Measurements from ENCODE around the gene COLGALT1.
A peak's percentile ranks its signal among the peaks of the same experiment; 100 is the strongest.

Gene COLGALT1

DNA sequence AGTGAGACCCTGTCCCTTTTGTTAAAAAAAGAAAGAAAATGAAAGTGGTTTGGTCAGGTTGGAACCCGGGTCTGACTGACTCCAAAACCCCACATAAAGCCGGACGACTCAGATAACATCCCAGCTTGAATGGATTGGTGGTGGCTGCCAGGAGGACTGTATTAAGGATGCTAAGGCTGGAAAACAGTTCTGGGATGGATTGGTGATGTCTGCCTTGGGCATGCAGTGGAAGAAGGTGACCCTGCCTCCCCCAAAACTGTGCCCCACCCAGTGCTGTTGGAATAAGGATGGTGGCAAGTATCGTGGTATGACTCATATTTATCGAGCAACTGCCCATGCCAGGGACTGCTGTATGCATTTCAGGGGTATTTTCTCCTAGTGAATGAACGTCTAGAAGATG, 18.5 kb upstream of the COLGALT1 start:
- no peak for TF ChIP-seq TCF12 (IDR thresholded peaks at IDR 0.05; ENCODE audit: low read depth)
- TF ChIP-seq FOXM1 (IDR thresholded peaks at IDR 0.05; ENCODE audit: borderline replicate concordance, low read depth): no peak
- no peak for TF ChIP-seq CEBPB (IDR thresholded peaks at IDR 0.05)
- TF ChIP-seq, protein P1, sequence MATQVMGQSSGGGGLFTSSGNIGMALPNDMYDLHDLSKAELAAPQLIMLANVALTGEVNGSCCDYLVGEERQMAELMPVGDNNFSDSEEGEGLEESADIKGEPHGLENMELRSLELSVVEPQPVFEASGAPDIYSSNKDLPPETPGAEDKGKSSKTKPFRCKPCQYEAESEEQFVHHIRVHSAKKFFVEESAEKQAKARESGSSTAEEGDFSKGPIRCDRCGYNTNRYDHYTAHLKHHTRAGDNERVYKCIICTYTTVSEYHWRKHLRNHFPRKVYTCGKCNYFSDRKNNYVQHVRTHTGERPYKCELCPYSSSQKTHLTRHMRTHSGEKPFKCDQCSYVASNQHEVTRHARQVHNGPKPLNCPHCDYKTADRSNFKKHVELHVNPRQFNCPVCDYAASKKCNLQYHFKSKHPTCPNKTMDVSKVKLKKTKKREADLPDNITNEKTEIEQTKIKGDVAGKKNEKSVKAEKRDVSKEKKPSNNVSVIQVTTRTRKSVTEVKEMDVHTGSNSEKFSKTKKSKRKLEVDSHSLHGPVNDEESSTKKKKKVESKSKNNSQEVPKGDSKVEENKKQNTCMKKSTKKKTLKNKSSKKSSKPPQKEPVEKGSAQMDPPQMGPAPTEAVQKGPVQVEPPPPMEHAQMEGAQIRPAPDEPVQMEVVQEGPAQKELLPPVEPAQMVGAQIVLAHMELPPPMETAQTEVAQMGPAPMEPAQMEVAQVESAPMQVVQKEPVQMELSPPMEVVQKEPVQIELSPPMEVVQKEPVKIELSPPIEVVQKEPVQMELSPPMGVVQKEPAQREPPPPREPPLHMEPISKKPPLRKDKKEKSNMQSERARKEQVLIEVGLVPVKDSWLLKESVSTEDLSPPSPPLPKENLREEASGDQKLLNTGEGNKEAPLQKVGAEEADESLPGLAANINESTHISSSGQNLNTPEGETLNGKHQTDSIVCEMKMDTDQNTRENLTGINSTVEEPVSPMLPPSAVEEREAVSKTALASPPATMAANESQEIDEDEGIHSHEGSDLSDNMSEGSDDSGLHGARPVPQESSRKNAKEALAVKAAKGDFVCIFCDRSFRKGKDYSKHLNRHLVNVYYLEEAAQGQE (IDR thresholded peaks at IDR 0.05; ENCODE audit: low read depth): no peak
- TF ChIP-seq CREB1 (IDR thresholded peaks at IDR 0.05; ENCODE audit: low read depth): no peak
- TF ChIP-seq EP300 (IDR thresholded peaks at IDR 0.05; ENCODE audit: borderline replicate concordance): no peak
- TF ChIP-seq ZBTB7A (IDR thresholded peaks at IDR 0.05; ENCODE audit: low read depth): no peak

DNA sequence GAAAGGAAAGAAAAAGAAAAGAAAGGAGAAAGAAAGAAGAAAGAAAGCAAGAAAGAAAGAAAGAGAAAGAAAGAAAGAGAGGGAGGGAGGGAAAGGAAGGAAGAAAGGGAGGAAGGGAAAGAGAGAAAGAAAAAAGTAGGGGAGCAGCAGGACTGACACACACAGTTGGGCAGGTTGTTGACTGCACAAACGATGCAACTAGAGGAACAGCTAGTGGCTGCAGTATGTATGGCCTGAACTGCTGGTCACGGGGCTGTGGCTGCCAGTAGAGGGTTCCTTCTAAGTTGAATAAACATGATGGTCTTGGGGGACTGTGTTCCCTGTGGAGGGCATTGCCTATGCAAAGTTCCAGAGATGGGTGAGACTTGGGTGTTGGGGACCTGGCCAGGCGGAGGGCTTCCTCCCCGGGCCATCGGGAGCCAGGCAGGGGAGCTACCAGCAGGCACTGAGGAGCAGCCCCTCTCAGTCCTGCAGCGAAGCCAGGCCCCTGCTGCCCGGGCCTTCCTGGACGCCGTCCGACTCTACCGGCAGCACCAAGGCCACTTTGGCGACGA, 16.7 kb upstream of the COLGALT1 start:
- no peak for TF ChIP-seq USF1 (IDR thresholded peaks at IDR 0.05)

DNA sequence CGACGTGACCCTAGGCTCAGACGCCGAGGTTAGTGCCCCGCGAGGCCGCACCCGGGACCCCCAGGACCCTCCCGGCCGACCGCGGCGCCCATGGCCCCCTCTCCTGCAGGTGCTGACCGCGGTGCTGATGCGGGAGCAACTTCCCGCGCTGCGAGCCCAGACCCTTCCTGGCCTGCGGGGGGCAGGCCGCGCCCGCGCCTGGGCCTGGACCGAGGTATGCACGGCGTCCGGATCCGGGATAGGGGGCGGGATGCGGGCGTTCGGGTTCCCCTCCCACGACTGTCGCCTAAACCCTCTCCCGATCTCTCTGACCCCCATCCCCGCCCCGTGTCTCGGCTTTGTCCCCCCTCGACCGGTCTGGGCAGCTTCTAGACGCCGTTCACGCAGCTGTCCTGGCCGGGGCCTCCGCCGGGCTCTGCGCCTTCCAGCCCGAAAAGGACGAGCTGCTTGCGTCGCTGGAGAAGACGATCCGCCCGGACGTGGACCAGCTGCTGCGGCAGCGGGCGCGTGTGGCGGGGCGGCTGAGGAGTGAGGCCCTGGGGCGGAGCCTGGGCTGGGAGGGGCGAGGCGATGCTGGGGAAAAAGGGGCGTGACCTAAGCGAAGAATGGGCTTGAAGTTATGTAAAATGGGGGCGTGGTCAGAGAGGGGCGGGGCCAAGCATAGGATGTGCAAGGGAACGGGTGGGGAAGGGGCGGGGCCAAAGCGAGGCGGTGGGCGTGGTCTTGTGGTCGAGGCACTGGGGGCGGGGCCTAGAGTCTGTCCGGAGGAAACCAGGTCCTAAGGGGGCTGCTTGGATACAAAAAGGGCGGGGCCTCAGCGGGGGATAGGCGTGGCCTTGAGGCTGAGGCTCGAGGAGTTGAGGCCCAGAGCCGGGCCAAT, 16.0 kb upstream of the COLGALT1 start:
- TF ChIP-seq TEAD4 (IDR thresholded peaks at IDR 0.05) (no peak), RAD21 (IDR thresholded peaks at IDR 0.05; ENCODE audit: low read depth) (peak; percentile 18; the same call in 1 of the 2 replicates), ZBTB7A (IDR thresholded peaks at IDR 0.05; ENCODE audit: low read depth) (peak; percentile 100)
- TF ChIP-seq, protein P1 (IDR thresholded peaks at IDR 0.05; ENCODE audit: low read depth): peak; percentile 91
- TF ChIP-seq, protein P2, sequence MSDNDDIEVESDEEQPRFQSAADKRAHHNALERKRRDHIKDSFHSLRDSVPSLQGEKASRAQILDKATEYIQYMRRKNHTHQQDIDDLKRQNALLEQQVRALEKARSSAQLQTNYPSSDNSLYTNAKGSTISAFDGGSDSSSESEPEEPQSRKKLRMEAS (IDR thresholded peaks at IDR 0.05): peak; percentile 94

- TF ChIP-seq RAD21 (IDR thresholded peaks at IDR 0.05; ENCODE audit: low read depth) (no peak), EP300 (IDR thresholded peaks at IDR 0.05; ENCODE audit: borderline replicate concordance) (no peak), TEAD4 (IDR thresholded peaks at IDR 0.05) (no peak), TCF12 (IDR thresholded peaks at IDR 0.05; ENCODE audit: low read depth) (no peak), EGR1 (IDR thresholded peaks at IDR 0.05) (no peak), NFIC (IDR thresholded peaks at IDR 0.05) (no peak), CEBPB (IDR thresholded peaks at IDR 0.05) (no peak), CREB1 (IDR thresholded peaks at IDR 0.05; ENCODE audit: low read depth) (no peak)
- TF ChIP-seq, protein P1 (IDR thresholded peaks at IDR 0.05; ENCODE audit: low read depth): no peak
- TF ChIP-seq, protein P2 (IDR thresholded peaks at IDR 0.05): no peak
These were observed 15.3 kb upstream of the COLGALT1 start for GRCh38 chr19:17540174-17540573.

DNA sequence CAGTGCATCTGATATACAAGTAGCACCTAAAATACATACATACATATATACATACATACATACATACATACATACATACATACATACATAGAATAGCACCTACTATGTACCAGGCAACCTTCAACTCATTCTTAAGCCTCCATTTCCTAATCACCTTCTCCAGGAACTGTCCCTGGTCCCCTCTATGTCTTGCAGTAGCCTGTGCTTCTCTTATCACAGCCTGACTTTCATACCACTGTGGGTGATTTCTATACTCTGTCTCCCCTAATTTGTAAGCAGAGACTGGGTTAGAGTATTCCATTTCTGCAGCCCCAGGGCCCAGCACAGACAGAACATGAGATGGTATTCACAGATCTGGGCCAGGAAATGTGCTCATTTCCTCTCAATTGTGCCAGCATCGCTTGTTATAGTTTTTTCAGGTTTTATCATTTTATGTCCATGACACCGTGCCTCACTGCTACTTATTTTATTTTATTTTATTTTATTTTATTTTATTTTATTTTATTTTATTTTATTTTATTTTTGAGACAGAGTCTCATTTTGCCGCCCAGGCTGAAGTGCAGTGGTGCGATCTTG, 14.2 kb upstream of the COLGALT1 start:
- TF ChIP-seq, protein P1 (IDR thresholded peaks at IDR 0.05; ENCODE audit: low read depth): peak; percentile 23; the same call in 1 of the 2 replicates
- TF ChIP-seq RAD21 (IDR thresholded peaks at IDR 0.05; ENCODE audit: low read depth): no peak
